ENCODE data around the gene SMIM1. TPM values are rescaled to one million over a fixed set of nuclear protein-coding genes. Genes with fewer than 3 reads are reported as not detected.

The SMIM1 gene
- total and polyA plus RNA-seq, 9 of the 15 experiments (the other 6 are each of a cell fraction or from before 2014, with no cell fraction given): 2.3 to 125 (median 24.3) TPM

- TF ChIP-seq ZBTB49 (CRISPR knock-in tag; IDR thresholded peaks at IDR 0.05; ENCODE audit: borderline replicate concordance) (0 out of 2 replicates have a peak, but pooled peaks have one; percentile 81), ZNF408 (CRISPR knock-in tag; IDR thresholded peaks at IDR 0.05; ENCODE audit: low read depth) (no peak), CHD1 (IDR thresholded peaks at IDR 0.05; ENCODE audit: low read length) (no peak), TFAM (CRISPR knock-in tag; conservative IDR thresholded peaks at IDR 0.05) (no peak), ZKSCAN3 (CRISPR knock-in tag; IDR thresholded peaks at IDR 0.05) (no peak), GTF2E2 (tag; IDR thresholded peaks at IDR 0.05) (no peak), CREB3L1 (IDR thresholded peaks at IDR 0.05; ENCODE audit: borderline replicate concordance, low read depth) (peak; percentile 76; the same call in 1 of the 2 replicates), C11orf30 (IDR thresholded peaks at IDR 0.05; ENCODE audit: low read depth) (no peak), EP400 (IDR thresholded peaks at IDR 0.05) (peak; percentile 88), POLR2AphosphoS2 (IDR thresholded peaks at IDR 0.05; ENCODE audit: low read length) (no peak), ETV6 (IDR thresholded peaks at IDR 0.05; ENCODE audit: borderline replicate concordance in 1 of 2, low read depth in 2 of 2, low read length in 1 of 2) (no peak), ETV6 (CRISPR knock-in tag; IDR thresholded peaks at IDR 0.05; ENCODE audit: borderline replicate concordance) (peak; percentile 21; the same call in 1 of the 2 replicates), ZNF277 (CRISPR knock-in tag; IDR thresholded peaks at IDR 0.05; ENCODE audit: borderline replicate concordance) (no peak), PREB (CRISPR knock-in tag; IDR thresholded peaks at IDR 0.05) (no peak), STAG1 (CRISPR knock-in tag; IDR thresholded peaks at IDR 0.05; ENCODE audit: borderline replicate concordance) (no peak), HNRNPLL (IDR thresholded peaks at IDR 0.05; ENCODE audit: low read depth, low read length, poor library complexity, severe bottlenecking) (no peak), MLLT1 (IDR thresholded peaks at IDR 0.05) (peak in 1 of 2 experiments; percentile 81; a peak in 2 of 4 replicates), HDAC2 (IDR thresholded peaks at IDR 0.05) (peak; percentile 61), ZBTB17 (CRISPR knock-in tag; IDR thresholded peaks at IDR 0.05) (peak; percentile 46; the same call in 1 of the 2 replicates)
These were observed 3.1 kb downstream of the SMIM1 start (continued) for GRCh38 chr1:3775490-3776230.
